Measurements from ENCODE around the gene ADH7.
"Not testable (repeated sequence)": the region's sequence is repeated elsewhere in the genome, so short reads cannot be mapped to it uniquely, and the experiment has no call there.

The ADH7 gene

DNA sequence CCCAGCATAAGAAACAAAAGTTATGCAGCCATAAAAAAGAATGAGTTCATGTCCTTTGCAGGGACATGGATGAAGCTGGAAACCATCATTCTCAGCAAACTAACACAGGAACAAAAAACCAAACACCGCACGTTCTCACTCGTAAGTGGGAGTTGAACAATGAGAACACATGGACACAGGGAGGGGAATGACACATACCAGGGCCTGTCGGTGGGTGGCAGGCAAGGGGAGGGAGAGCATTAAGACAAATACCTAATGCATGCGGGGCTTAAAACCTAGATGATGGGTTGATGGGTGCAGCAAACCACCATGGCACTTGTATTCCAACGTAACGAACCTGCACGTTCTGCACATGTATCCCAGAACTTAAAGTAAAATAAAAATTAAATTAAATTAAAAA, 19.4 kb downstream of the ADH7 start:
- DNase-seq (ENCODE audit: low read depth) = not testable (repeated sequence)

- not testable (repeated sequence) for DNase-seq (ENCODE audit: low read depth)
Measured at GRCh38 chr4:99414902-99415301, 20.2 kb downstream of the ADH7 start.

- no peak for DNase-seq (ENCODE audit: low read depth)
Measured at GRCh38 chr4:99414401-99414800, 20.7 kb downstream of the ADH7 start.

- no peak for DNase-seq (ENCODE audit: low read depth)
Measured at GRCh38 chr4:99413140-99413539, 22.0 kb downstream of the ADH7 start.

- DNase-seq (ENCODE audit: low read depth) = no peak
Measured at GRCh38 chr4:99411041-99411440, 24.1 kb downstream of the ADH7 start.

DNA sequence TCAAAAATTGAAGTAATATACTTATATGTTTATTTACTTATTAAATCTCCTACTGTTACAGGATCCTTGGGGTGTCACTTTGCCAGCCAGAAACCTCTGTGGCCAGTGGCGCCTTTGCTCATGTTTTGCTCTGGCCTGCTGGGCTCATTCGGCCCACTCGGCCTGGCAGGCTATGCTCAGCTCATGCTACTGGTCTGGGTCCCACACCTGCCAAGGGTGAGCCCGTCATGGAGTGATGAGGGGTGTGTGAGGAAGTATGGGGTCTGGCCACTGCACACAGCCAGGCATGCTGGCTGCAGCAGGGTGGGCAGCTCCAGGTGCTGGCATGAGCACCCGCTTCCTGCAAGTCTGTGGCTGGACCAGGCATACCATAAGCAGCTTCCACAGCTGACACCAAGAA, 25.1 kb downstream of the ADH7 start:
- no peak for DNase-seq (ENCODE audit: low read depth)

DNA sequence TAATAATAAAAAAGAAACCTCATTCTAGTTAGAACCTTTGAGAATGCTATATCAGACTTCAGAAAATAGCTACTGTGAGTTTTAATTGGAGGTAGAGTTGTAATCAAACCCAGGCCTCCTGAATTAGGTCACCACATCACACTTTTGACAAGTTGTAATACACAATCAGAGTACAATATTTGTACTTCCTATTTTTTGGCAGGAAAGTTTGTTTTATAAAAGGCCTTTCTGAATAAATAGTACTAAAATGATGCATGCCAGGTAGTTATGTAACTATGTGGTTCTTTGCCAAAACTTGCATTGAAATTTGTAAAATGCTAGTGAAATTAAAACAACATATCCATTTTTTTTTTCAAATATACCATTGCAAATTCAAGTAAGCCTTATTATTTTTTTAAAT, 26.8 kb downstream of the ADH7 start:
- no peak for DNase-seq (ENCODE audit: low read depth)

GRCh38 chr4:99405433-99406115, 29.6 kb downstream of the ADH7 start:
- DNase-seq (ENCODE audit: low read depth) = peak; percentile 21

- no peak for DNase-seq (ENCODE audit: low read depth)
Measured at GRCh38 chr4:99404595-99405287, 30.4 kb downstream of the ADH7 start.

GRCh38 chr4:99403380-99404184, 31.6 kb downstream of the ADH7 start:
- no peak for DNase-seq (ENCODE audit: low read depth)

DNA sequence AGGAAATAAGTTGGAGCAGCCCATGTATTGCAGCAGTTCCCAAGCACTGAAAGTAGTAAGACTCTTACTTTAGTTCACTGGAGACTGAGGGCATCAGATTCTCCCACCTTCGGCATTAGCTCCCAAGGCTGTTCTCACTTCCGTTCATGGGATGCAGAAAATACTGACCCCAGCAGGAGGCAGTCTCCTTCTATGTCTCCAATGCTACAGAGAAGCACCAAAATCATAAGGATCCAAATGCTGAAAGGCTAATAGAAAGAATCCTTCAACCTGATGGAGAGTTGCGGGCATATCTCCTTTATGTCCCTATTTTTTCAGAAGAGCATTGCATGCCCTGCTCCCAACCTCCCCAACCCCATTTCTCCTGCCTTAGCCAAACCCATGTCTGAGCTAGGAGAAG, 32.4 kb downstream of the ADH7 start:
- DNase-seq (ENCODE audit: low read depth) = no peak

DNA sequence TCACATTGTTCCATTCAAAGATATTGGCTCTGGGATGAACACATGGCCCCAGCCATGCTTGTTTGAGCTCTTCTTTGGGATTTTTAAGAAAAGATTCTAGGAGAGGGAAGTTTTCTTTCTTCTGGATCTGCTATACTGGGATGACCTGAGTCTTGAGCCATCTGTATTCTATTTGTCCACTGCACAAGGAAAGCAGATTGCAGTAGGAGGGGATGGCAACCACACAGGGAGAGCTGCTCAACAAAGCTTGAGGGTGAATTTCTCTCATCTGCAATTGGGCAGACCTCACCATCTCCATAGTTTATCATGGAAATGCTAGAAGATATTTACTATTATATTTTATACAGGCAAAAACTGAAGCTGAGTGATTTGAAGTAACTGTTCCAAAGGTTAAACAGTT, 34.3 kb downstream of the ADH7 start:
- no peak for DNase-seq (ENCODE audit: low read depth)

GRCh38 chr4:99399017-99399416, 36.1 kb downstream of the ADH7 start:
- DNase-seq (ENCODE audit: low read depth) = no peak

DNA sequence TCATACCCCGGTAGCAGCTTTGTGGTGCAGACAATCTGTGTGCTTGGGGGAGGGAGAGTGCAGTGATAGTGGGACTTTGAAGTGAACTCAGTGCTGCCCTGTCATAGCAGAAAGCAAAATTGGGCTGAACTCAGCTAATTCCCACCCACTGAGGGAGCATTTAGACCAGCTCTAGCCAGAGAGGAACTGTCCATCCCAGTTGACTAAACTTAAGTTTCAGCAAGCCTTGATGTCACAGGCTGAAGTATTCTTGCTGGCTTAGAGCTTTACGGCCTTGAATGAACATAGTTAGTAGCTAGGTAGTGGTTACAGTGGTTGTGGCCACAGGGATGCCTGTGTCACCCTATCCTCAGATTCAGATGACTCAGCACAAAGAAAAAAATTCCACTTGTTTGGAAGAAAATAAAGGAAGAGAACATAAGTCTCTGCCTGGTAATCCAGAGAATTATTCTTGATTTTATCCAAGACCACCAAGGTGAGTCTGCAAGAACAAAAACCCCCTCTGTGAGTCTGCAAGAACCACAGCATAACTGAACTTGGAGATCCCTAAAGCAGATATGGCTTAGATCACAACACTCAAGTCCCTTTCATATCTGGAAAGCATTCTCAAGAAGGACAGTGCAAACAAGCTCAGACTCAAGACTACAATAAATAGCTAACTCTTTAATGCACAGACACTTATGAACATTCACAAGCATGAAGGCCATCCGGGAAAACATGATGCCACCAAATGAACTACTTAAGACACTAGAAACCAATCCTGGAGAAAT, 39.4 kb downstream of the ADH7 start:
- DNase-seq (ENCODE audit: low read depth) = no peak

GRCh38 chr4:99394896-99395295, 40.2 kb downstream of the ADH7 start:
- DNase-seq (ENCODE audit: low read depth) = no peak

GRCh38 chr4:99390055-99390454, 45.1 kb downstream of the ADH7 start:
- DNase-seq (ENCODE audit: low read depth) = no peak

GRCh38 chr4:99389606-99390005, 45.5 kb downstream of the ADH7 start:
- no peak for DNase-seq (ENCODE audit: low read depth)

GRCh38 chr4:99383833-99384392, 51.2 kb downstream of the ADH7 start:
- DNase-seq (ENCODE audit: low read depth) = no peak

DNA sequence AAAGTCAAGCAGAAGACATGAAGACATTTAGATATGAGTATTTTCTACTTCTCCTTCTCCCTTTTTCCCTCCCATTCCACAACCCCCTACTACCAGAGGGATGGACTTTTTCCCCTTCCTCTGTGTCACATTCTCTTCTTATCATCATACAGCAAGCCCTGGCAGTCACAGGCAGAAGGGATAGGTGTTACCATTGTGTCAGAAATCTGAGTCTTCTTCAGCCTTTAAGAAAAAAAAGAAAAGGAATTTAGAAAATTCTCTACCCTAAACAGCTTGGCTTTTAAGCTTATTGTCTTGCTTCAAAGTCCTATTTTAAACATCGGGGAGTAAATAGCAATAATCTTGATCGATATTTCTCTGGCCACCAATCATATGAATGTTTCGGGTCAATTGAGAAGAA, 51.7 kb downstream of the ADH7 start:
- DNase-seq (ENCODE audit: low read depth) = no peak

GRCh38 chr4:99382745-99383360, 52.3 kb downstream of the ADH7 start:
- no peak for DNase-seq (ENCODE audit: low read depth)

DNA sequence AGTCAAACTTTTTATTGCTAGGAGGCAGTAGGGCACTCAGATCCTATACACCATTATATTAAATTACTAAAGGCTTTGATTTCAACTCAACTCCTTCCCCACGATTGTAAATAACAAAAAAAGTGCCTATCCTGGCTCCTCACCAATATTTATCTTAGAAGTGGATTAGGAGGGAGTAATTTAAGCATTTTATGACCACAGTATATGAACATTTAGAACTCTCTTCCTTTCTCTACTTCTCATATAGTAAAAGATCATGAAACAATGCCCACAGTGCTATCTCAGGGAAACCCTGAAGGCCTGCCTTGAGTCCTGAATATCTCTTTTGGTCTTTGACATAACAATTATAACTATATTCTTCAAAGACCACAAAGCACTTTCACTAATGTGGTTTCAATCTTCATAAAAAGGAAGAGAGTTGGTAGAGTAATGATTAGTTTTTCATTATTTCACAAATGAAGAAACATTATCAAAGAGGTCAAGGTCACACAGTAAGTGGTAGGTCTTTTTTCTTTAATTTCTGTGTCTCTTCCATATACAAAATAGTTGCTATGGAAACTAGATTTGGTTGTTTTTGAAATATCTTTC, 53.5 kb downstream of the ADH7 start:
- no peak for DNase-seq (ENCODE audit: low read depth)
